ENCODE measurements around the gene OR6F1.

OR6F1 gene

DNA sequence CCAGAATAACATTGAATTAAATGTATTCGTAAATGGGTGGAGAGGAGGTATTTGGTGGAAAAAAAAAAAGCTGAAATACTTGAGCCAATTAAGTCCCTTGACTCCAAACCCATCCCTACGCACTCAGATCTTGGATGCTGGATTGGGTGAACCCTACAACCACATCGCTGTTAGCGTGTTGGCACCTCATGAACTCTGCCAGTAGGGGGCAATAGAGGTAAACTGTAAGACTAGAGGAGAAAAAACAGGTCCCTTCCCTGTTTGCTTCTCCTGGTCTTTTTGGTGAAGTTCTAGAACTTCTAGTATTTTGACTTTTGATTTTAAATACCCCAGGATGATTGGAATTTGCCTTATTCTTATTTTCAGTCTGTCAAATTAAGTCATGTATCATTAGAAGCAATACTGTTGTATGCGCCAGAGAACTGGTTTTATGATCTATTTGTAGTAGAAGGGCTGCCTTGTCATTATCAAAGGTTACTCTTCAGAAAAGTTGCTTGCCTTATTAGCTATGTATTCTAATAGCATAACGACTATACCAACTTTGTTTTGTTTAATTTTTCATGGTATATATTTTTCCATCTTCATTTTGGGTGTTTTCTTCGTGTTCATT, 35.1 kb downstream of the OR6F1 start:
- H3K36me3 ChIP-seq (ENCODE audit: insufficient read depth): no peaks in the 10 kb centered on the region
- no peaks in the 10 kb centered on the region for H3K27me3 ChIP-seq (ENCODE audit: insufficient read depth, low read depth)
- H3K4me2 ChIP-seq: no peak overlapping the region
- H3K9ac ChIP-seq: no peak overlapping the region
- H3K4me1 ChIP-seq (ENCODE audit: low read depth, poor library complexity, severe bottlenecking): no peaks in the 10 kb centered on the region
- H3K4me3 ChIP-seq (IDR thresholded peaks at IDR 0.05; ENCODE audit: insufficient read depth, low read depth, low read length): no peak overlapping the region
- no peaks in the 10 kb centered on the region for H4K20me1 ChIP-seq (ENCODE audit: insufficient read depth)
- H2AFZ ChIP-seq (ENCODE audit: low read depth): no peak overlapping the region
- H3K27ac ChIP-seq: no peak overlapping the region
- no peaks in the 10 kb centered on the region for H3K79me2 ChIP-seq (ENCODE audit: insufficient read depth, low read depth)
- TF ChIP-seq, protein P1, sequence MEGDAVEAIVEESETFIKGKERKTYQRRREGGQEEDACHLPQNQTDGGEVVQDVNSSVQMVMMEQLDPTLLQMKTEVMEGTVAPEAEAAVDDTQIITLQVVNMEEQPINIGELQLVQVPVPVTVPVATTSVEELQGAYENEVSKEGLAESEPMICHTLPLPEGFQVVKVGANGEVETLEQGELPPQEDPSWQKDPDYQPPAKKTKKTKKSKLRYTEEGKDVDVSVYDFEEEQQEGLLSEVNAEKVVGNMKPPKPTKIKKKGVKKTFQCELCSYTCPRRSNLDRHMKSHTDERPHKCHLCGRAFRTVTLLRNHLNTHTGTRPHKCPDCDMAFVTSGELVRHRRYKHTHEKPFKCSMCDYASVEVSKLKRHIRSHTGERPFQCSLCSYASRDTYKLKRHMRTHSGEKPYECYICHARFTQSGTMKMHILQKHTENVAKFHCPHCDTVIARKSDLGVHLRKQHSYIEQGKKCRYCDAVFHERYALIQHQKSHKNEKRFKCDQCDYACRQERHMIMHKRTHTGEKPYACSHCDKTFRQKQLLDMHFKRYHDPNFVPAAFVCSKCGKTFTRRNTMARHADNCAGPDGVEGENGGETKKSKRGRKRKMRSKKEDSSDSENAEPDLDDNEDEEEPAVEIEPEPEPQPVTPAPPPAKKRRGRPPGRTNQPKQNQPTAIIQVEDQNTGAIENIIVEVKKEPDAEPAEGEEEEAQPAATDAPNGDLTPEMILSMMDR (conservative IDR thresholded peaks at IDR 0.05; ENCODE audit: low read depth, low read length): peak; percentile 88

DNA sequence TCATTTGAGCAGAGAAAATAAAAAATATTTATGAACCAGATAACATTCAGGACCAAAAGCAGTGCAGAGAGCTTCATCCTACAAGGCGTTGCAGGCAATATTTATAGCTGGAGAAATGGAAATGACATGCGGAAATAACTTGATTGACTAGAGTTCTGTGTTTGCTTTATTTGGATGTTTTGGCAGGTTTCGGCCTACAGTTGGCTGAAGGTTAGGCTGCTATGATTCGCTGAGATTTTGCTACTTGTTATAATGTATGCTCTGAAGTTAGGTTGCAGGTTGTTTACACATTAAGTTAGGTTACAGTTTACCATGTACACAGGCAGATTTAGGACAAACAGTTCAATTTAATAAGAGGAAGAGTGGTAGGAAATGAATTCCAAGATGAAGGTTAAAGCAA, 36.3 kb downstream of the OR6F1 start:
- no peaks in the 10 kb centered on the region for H3K4me1 ChIP-seq (ENCODE audit: low read depth, poor library complexity, severe bottlenecking)
- no peak overlapping the region for H3K4me3 ChIP-seq (IDR thresholded peaks at IDR 0.05; ENCODE audit: insufficient read depth, low read depth, low read length)

DNA sequence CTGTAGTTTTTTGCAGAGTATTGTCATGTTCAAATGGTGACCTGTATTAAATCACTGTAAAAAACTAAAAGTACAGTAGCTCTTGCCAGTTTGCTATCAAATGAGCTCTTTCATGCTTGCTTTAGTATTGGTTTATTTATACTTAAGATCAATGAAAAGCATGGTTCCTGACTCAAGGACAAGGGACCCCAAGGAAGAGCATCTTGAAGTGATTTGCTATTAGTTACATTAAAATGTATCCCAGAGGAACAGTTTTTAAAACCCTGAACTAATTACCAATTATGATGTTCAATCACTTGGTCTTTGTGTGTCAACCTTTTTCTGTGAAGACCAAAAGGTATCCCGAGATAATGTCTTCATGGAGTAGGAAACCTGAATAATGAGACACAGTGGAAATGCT, 36.8 kb downstream of the OR6F1 start, which contains the start of gene OR13G1:
OR13G1 (minus strand) TSS at position 101 of the 400 bp plus-strand sequence. CDS start 6,698 bp downstream, outside the sequence.
- no peaks in the 10 kb centered on the region for H4K20me1 ChIP-seq (ENCODE audit: insufficient read depth)
- no peaks in the 10 kb centered on the region for H3K79me2 ChIP-seq (ENCODE audit: insufficient read depth, low read depth)
- no peaks in the 10 kb centered on the region for H3K36me3 ChIP-seq (ENCODE audit: insufficient read depth)
- H3K4me3 ChIP-seq (IDR thresholded peaks at IDR 0.05; ENCODE audit: insufficient read depth, low read depth, low read length): no peak within 1 kb of the TSS
- no peak within 1 kb of the TSS for H3K27ac ChIP-seq
- TF ChIP-seq, protein P1 (conservative IDR thresholded peaks at IDR 0.05; ENCODE audit: low read depth, low read length): no peak
- H3K4me2 ChIP-seq: no peak within 1 kb of the TSS
- H3K27me3 ChIP-seq (ENCODE audit: insufficient read depth, low read depth): no peaks in the 10 kb centered on the region
- no peak within 1 kb of the TSS for H3K9ac ChIP-seq
- no peak within 1 kb of the TSS for H2AFZ ChIP-seq (ENCODE audit: low read depth)
- H3K4me1 ChIP-seq (ENCODE audit: low read depth, poor library complexity, severe bottlenecking): no peaks in the 10 kb centered on the region

More for the DNA sequence above, 36.3 kb downstream of the OR6F1 start:
- Histone ChIP-seq H3K36me3 (ENCODE audit: insufficient read depth) (no peaks in the 10 kb centered on the region), H3K9ac (no peak overlapping the region), H3K27me3 (ENCODE audit: insufficient read depth, low read depth) (no peaks in the 10 kb centered on the region), H3K79me2 (ENCODE audit: insufficient read depth, low read depth) (no peaks in the 10 kb centered on the region), H3K4me2 (no peak overlapping the region), H4K20me1 (ENCODE audit: insufficient read depth) (no peaks in the 10 kb centered on the region), H3K27ac (no peak overlapping the region), H2AFZ (ENCODE audit: low read depth) (no peak overlapping the region)
- TF ChIP-seq, protein P1 (conservative IDR thresholded peaks at IDR 0.05; ENCODE audit: low read depth, low read length): no peak

DNA sequence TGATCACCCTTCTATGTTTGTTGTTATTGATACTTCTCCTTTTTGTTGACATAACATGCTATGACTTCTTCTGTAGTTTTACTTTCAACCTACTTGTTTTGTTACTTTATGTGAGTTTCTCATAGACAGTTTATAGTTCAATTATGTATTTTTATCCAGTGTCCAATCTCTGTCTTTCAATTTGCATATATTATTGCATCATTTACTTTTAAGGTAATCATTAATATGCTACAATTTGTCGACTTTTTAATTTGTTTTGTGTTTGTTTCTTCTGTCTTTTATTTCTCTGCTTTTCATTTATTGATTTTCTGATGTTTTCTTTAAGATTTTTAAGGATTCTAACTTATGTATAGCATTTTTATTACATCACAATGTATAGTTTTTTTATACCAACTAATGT, 47.2 kb downstream of the OR6F1 start:
- H3K79me2 ChIP-seq (ENCODE audit: insufficient read depth, low read depth): no peaks in the 10 kb centered on the region
- no peak overlapping the region for H3K4me2 ChIP-seq
- H3K36me3 ChIP-seq (ENCODE audit: insufficient read depth): no peaks in the 10 kb centered on the region
- H3K27ac ChIP-seq: no peak overlapping the region
- TF ChIP-seq, protein P1 (conservative IDR thresholded peaks at IDR 0.05; ENCODE audit: low read depth, low read length): no peak
- no peak overlapping the region for H3K4me3 ChIP-seq (IDR thresholded peaks at IDR 0.05; ENCODE audit: insufficient read depth, low read depth, low read length)
- H3K9ac ChIP-seq: no peak overlapping the region
- no peaks in the 10 kb centered on the region for H3K4me1 ChIP-seq (ENCODE audit: low read depth, poor library complexity, severe bottlenecking)
- no peaks in the 10 kb centered on the region for H4K20me1 ChIP-seq (ENCODE audit: insufficient read depth)
- no peak overlapping the region for H2AFZ ChIP-seq (ENCODE audit: low read depth)
- H3K27me3 ChIP-seq (ENCODE audit: insufficient read depth, low read depth): no peaks in the 10 kb centered on the region
